ENCODE measurements around the gene CHTF8.

The CHTF8 gene

DNA sequence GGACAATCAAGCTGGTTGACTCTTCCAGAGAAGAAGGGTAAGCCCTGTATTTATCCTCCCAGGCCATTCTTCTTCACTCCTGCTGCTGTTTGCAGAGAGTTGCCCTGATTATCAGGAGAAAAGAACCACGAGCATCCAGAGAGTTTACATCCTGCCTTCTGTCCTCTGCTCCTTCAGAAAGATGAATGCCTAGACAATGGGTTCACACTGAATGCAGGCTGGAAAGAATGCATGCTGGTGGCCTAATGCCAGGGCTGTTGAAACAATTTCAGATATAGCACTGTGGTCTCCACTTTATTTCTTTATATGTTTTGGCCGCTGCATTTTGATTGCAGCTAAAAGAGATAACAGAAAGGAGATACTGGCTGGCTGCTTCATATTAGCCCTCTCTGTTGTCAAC is 48.1 kb downstream of the CHTF8 start:
- no peak for DNase-seq

- DNase-seq = no peak
These were observed 49.0 kb downstream of the CHTF8 start for GRCh38 chr16:69083306-69083941.

DNA sequence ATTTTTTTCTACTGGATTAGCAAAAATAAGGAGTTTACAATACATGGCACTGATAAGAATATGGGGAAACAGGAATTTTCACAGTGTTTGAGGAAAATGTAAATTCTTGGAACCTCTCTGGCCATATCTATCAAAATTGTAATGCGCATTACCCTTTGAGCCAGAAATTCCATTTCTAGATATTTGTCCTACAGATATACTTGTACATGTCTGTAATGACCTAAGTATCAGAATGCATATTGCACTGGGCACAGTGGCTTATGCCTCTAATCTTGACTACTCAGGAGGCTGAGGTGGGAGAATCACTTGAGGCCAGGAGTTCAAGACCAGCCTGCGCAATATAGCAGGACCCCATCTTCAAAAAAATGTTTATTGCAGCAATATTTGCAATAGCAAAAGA is 52.7 kb downstream of the CHTF8 start:
- DNase-seq = no peak

DNA sequence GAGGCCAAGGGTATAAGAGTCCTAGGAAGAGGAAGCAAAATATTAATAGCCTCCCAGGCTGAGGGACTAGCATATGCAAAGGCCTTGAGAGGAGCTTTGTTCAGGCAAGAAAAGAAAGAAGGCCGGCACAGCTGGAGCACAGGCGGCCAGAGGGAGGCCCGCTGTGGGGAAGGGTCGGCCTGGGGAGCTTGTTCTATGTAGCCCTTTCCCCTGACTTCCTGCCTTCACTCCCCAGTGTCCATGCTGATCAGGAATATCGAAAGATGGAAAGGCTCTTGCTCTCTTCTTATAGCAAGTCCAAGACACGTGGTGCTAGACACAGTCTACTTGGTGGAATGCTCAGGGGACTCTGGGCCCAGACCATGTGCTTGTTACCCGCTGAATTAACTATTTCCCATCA is 54.3 kb downstream of the CHTF8 start:
- DNase-seq = no peak

DNA sequence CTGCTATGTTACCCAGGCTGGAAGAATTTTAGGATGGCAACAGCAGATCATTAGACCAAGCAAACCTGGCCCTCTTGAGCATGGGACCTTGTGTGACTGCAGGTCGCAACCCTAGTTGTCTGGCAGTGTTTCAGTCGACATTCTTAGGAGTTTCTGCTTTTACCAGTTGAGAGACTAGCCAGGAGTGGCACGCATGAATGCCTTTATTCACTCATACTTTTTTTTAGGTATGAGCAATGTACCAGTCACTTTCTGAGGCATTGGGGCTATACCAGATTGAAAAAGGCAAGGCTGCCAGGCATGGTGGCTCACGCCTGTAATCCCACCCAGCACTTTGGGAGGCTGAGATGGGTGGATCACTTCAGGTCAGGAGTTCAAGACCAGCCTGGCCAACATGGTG is 55.1 kb downstream of the CHTF8 start:
- no peak for DNase-seq

- DNase-seq = no peak
These were observed 59.1 kb downstream of the CHTF8 start for GRCh38 chr16:69073181-69073702.

DNA sequence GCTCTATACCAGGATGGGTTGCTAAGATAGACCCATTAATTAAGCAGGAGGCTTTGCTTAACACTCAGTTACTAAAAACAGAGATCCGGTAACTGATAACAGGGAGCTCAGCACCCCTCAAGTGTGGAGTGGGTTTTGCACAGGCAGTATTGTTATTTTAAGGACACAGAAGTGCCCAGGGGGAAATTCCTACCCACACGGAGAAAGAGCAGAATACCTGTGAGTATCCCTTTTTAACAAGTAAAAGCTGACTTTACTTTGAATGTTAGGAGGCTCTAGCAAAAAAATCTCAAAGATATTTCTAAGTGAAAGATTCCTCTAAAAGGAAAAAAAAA is 59.8 kb downstream of the CHTF8 start:
- DNase-seq = no peak

DNA sequence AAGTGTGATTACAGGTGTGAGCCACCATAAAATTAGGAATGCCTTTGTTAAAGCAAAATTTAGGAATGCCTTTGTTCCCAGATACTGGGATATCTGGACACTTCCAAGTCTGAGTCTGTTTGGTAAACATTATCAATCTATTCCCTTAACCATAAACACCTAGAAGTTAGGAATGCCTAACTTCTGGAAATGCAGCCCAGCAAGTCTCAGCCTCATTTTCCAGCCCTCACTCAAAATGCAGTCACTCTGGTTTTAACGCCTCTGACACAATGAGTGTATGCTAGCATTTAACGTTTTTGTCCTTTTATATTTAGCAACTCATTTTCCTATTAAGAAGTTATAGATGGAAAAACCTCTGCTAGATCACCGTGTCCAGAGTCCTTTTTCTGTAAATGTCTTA is 61.4 kb downstream of the CHTF8 start:
- DNase-seq = no peak

GRCh38 chr16:69069504-69069903 is 62.9 kb downstream of the CHTF8 start:
- DNase-seq = no peak
